ENCODE data around the gene VWA8.
"Not testable (repeated sequence)": the region's sequence is repeated elsewhere in the genome, so short reads cannot be mapped to it uniquely, and the experiment has no call there.

VWA8 gene

DNA sequence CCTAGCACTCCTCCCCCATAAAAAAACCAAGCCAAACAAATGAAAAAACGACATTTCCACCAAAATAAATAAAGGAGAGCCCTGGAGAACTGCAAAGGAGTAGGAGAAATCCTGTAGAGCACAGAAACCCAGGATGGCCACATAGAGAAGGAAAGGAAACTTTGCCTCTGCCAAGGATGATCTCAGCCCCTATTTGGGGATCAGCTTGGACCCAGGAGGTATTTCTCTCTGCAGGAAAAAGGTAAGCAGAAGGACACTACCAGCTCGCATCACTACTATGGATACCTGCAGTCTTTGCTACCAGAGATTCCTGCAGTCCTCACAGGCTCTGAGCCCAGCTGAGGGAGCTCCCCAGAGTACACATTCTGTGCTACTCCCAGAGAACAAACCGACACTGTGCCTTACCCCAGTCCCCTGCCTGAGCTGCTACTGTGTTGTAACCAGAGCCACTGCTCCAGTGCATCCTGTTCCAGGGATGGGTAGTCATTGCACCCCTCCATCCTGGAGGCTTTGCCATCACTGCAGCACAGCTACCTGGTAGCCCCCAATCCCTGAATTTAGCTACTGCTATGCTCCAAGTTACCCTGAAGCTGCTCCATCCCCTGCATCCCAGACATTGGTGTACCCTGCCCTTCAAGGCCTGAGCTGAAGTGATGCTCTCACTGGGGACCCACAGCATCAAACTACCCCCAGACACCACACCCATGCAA lies 41.7 kb downstream of the VWA8 start:
- no peak for DNase-seq

DNA sequence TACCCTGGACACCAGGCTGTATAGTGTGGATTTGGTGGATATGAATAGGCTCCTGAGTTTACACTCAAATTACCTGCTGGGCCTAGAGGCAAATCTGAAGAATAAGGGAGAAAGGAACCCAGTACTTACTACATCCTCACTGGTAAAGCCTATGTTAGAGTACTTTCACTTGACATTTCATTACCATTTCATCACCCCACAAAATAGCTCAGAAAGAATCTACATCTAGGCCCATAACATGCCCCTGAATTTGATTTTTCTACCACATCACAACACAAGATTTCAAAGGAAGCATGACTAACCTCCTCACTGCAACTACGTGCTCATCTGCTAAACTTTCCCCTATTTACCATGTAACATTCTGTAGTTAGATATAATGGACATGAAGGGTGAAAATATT lies 43.3 kb downstream of the VWA8 start:
- no peak for DNase-seq

DNA sequence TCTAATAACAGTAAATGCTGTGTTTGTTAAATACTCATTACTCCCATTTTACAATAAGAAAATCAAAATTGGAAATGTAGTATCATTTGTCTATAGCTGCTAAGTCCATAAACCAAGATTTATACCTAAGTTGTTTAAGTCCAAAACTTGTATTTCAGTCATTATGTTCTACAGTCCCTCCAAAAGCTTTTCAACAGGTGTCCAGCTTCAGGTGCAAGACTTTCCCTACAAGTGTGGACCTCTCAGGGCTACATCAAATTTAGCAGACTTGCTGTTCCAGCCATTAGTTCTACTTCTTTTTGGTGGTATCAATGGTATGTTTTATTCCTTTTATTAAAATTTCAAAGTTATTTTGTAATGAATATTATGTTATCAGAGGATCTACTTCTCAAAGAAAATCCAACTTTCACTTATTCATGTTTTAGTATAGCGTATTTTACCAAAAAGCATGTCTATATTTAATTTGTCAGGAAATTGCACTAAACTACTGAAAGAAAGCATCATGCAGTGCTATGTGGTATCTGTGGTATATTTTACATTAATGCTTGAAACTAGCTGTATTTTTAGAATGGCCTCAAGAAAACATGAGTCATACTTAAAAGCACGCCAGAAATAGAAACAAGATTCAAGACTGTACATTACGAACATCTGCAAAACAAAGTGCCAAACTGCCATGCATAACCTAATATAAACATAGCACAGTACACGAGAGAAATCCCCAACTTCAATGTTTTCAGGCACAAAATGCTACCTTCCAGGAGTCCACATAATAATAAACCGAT lies 44.5 kb downstream of the VWA8 start:
- no peak for DNase-seq

DNA sequence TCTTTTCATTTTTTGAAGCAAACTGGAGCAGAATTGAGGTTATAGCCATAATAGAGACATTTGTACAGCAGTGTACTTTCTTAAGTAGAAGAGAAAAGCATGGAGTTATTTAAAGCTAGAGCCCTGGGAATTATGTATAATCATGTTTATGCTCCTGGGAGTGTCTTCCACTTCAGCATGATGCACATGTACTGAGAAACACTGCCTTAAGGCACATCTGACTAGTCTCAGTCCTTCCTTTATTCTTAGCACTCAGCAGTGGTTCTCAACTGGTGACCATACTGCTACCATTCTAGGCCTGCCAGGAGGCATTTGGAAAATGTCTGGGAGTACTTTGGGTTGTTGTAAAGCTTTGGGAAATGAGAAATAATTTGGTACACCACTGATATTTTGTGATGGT lies 45.8 kb downstream of the VWA8 start:
- no peak for DNase-seq

DNA sequence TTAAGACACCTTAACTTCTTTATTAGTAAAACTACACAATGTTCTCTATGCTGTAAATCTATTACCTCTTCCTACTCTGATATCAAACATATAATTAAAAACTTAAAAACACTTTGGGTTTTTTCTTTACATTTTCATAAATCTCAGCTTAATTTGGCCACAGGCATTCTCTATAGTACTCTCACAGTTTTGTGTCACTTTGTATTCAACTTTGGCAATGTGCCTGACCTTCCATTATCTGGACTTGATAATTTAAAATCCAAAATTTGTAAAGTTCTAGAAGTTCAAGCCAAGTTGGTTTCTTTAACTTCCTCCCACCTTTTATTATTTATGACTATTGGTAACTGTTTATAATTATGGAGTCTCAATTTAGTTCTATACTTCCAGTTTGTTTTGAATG lies 46.4 kb downstream of the VWA8 start:
- DNase-seq = no peak

DNA sequence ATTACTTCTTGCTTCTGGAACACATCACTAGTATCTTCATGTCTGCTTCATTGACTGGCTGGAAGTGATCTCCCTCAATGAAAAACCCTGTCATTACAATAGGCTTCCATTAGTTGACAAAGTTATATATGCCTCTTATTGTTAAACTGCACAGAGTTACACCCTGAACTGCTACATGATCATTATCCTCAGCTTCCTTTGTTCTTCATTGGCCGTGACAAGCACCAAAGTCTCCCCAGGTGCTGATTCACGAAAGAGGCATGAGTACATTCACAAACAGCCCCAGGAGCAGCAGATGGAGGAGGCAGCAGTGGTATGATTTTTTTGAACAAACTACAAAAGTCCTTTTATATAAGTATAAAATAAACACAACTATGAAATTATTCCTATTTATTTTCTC lies 51.4 kb downstream of the VWA8 start:
- DNase-seq = no peak

DNA sequence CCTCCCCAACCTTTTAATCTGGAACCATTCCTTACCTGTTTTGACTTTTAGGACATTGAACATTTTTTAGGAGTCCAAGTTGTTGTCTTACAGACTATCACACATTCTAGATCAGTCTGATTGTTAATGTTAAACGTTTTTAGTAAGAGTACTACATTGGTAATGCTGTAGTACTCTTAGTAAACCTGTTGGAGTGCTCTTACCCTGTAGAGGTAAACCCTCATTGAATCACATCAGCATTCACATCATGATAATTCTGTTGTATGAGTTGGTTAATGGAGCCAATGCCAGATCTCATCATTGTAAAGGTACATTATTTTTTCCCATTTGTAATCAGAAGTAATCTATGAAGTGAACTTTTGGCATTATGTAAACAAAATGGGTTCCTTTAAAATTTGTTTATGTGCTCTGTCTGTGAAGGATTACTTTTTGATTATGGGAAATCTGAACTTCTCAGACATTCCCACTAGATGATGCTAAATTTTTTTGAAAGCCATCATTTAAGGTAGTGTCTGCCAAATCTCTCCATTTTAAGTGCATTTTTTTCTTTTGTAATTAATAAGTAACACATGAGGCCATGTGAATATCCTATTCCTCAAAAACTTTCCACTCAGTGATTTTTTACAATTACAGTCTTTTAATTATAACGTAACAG lies 55.2 kb downstream of the VWA8 start:
- DNase-seq = no peak

DNA sequence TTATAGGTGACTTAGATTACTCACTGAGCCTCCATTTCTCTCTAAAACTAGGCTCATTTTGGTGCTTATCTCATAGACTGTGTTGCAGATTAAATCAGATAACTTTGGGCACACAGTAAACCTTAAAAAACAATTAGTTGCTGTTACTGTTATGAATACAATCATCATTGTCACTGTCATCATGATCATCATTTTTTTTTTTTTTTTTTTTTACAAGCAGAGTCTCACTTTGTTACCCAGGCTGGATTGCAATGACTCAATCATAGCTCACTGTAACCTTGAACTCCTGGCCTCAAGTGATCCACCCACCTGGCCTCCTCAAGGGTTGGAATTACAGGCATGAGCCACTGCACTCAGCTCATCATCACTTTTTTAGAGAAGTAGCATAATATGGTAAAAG lies 60.0 kb downstream of the VWA8 start:
- no peak for DNase-seq

DNA sequence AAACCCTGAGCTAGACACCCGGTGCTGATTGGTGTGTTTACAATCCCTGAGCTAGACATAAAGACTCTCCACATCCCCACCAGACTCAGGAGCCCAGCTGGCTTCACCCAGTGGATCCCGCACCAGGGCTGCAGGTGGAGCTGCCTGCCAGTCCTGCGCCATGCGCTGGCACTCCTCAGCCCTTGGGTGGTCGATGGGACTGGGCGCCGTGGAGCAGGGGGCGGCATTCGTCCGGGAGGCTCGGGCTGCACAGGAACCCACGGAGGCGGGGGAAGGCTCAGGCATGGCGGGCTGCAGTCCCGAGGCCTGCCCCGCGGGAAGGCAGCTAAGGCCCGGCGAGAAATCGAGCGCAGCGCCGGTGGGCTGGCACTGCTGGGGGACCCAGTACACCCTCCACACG lies 62.5 kb downstream of the VWA8 start:
- not testable (repeated sequence) for DNase-seq

DNA sequence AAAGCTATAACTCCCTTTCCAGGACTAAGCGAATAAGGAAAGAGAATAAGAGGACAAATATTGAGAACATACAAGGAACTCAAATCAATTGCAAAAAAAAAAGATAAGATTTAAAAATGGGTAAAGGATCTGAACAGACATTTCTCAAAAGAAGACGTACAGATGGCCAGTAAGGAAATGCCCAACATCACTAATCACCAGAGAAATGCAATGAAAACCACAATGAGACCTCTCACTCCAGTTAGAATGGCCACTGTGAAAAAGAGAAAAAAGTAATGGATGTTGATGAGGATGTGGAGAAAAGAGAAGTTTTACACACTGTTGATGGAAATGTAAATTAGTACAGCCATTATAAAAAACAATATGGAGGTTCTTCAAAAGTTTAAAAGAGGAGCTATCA lies 63.8 kb downstream of the VWA8 start:
- DNase-seq = no peak

DNA sequence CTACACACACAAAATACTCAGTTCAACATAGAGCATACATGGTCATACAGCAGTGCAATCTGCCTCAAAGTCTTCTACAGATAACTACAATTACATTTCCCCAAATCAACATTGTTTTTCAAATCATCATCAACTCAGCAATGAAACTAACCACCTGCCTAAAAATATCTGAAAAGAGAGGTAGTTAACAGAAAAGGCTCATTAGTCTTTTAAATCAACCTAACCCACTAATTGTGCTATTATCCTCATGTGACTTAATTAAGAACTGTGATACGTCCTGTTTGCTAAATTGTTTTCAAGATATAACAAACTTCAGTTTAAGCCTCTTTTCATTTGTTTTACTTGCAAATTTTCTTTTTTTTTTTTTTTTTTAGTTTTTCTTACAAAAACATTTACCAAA lies 65.4 kb downstream of the VWA8 start:
- DNase-seq = no peak

DNA sequence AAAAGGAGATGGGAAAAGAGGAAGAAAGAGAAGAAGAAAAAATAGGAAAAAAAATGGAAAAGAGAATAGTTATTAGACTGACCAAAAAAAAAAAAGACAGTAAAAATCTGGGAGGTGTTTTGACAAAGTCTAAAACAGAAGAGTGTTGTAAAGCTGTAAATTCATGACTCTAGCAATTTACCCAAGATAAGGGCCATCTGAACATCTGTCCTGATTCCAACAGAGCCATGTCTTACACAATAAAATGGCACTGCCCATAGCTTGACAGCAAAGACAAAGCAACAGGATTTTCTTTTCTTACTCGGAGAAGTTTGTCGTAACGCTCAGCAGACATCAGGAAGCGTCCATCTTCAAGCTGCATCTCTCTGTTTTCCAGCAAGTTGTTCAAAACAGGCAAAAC lies 69.8 kb downstream of the VWA8 start:
- no peak for DNase-seq

DNA sequence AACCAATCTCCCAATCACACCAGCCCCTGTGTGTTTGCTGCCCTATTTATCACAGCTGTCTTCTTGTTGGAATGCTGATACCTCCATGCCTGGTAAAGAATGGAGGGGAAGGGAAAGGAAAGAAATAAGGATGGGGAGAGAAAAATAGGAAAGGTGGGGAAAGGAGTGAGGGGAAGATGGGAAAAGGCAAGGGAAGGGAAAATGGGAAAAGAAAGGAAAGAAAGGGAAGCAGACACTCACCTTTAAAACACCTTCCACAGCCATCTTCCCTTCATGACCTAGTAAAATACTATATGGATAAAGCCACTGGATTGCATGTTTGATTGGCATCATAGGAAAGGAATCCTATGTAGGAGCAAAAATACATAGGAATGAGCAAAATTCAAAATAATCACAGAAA lies 77.8 kb downstream of the VWA8 start:
- no peak for DNase-seq

DNA sequence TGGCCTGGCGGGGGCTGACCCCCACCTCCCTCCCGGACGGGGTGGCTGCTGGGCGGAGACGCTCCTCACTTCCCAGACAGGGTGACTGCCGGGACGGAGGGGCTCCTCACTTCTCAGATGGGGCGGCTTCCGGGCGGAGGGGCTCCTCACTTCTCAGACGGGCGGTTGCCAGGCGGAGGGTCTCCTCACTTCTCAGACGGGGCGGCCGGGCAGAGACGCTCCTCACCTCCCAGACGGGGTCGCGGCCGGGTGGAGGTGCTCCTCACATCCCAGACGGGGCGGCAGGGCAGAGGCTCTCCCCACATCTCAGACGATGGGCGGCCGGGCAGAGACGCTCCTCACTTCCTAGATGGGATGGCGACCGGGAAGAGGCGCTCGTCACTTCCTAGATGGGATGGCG lies 79.0 kb downstream of the VWA8 start:
- DNase-seq = not testable (repeated sequence)

DNA sequence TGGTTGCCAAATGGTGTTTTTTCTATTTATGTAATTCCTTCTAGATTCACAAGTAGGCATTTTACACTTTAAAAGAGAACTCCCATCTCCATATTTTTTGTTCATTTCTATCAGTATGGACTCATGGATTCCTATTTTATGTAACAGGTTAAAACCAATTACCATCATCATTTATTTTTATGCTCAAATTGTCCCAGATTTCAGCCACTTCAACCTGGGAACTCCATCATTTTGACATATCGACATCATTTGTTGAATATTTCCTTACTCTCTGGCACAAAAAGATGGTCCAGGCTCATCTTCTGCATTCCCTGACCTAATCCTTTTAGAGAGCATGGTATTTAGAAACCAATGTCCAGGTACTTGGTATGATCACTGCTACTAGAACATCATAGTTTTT lies 79.9 kb downstream of the VWA8 start:
- no peak for DNase-seq

DNA sequence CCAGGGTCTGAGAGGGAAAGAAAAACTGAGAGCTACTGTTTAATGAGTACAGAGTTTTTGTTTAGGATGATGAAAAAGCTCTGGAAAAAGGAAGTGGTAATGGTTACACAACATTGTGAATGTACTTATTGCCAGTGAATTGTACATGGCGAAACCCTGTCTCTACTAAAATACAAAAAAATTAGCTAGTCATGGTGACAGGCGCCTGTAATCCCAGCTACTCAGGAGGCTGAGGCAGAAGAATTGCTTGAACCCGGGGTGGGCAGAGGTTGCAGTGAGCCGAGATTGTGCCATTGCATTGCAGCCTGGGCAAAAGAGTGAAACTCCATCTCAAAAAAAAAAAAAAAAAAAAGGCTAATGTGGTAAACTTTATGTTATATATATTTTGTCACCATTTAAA lies 96.3 kb downstream of the VWA8 start:
- DNase-seq = no peak

DNA sequence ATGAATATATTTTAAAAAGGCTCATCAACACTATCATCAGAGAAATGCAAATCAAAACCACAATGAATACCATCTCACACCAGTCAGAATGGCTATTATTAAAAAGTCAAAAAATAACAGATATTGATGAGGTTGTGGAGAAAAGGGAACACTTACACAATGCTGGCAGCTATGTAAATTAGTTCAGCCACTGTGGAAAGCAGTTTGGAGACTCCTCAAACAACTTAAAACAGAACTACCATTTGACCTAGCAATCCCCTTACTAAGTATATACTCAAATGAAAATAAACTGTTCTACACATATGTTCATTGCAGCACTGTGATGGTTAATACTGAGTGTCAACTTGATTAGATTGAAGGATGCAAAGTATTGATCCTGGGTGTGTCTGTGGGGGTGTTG lies 98.2 kb downstream of the VWA8 start:
- DNase-seq = not testable (repeated sequence)

DNA sequence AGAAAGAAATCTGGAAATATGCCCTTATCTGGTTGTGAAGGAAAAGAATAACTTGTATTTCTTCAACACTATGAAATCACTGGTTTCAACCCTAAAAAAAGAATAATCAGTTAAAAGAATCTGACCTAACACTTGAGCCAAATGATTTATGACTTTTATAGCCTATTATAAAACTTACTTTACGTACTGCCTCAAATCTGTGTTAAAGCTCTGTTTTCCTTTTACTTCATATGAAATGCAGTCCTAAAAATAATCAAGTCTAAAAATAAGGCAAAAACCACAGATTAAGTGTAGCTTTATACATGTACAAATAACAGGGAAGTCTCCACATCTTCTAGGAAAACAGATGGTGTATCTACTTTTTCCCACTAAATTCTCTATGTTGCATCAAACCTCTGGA lies 101.3 kb downstream of the VWA8 start:
- DNase-seq = no peak

DNA sequence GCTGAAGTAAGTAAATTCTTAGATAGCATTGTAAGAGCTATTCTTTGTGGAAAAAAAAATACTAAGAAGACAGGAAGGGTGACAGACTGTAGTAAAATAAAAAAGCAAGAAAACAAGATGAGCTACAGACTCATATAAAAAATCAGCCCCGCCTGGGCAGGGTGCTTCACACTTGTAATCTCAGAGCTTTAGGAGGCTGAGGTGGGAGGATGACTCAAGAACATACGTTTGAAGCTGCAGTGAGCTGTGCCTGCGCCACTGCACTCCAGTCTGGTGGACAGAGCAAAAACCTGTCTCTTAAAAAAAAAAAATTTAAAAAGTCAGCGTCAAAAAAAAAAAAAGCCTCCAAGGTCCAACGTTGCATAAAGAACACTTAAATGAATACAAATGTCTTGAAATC lies 102.1 kb downstream of the VWA8 start:
- DNase-seq = no peak

DNA sequence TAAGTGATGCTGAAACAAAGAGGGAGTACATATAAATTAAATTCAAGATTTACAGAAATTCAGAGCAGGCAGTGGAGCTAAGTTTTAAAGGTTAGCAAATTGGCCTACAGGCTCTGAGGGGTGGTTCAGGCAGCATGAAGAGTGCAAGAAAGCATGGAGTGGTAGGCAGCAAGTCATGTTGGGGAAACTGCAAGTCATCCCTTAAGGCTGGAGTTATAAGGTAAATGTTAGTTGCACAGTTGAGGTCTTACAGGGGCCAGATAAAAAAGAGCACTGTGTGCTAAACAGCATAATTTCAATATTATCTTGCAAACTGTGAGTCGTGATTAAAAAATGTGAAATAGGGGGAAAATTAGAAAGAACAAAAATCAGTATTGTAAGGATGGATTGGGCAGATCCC lies 106.2 kb downstream of the VWA8 start:
- DNase-seq = no peak

DNA sequence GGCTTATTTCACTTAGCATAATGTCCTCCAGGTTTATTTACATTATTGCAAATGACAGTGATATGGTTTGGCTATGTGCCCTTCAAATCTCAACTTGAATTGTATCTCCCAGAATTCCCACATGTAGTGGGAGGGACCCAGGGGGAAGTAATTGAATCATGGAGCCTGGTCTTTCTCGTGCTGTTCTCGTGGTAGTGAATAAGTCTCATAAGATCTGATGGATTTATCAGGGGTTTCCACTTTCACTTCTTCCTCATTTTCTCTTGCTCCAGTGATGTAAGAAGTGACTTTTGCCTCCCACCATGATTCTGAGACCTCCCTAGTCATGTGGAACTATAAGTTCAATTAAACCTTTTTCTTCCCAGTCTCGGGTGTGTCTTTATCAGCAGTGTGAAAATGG lies 109.6 kb downstream of the VWA8 start:
- no peak for DNase-seq

DNA sequence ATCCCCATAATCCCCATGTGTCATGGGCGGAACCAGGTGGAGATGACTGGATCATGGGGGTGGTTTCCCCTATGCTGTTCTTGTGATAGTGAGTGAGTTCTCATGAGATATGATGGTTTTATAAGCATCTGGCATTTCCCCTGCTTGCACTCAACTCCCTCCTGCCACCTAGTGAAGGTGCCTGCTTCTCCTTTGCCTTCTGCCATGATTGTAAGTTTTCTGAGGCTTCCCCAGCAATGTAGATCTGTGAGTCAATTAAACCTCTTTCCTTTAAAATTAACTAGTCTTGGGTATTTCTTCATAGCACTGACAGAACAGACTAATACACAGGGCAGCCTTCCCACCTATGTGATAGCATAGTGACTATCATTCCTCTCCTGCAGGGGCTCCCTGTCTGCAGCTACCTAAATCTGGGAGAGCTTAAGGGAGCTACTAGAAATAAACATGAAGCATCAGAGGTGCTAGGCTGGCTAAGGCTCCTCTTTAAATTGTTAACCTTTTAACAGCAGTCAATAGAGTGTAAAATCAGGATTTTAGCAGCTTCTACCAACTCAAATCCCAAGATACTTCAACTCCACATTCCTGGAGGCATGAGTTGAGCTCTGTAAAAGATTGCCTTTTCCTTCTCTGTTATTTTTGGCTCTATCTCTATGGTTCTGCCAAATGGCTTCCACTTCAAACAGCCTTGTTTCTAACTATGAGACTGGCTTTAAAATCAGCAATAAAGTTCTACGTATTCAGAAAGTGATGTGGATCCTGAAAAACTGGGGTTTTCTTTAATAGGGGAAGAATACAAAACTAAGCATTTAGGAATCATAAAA lies 112.3 kb downstream of the VWA8 start:
- DNase-seq = no peak

DNA sequence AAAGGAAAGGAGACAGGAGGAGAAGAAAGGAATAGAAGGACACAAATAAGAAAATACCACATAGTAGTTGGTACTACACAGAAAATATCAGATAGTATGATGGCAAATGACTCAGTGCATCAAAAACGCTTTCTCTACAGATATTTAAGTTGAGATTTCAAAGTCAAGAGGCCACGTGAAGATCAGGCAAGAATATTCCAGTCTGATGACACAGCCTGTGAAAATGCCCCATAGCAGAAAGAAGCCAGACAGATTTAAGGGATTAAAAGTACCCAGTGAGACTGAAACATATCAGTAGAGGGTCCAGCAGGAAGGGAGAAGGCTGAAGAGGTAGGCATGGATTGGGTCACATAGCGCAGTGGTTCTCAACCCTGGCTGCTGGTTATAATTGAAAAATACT lies 113.7 kb downstream of the VWA8 start:
- no peak for DNase-seq

Measured in NCI-H2227 treated with DMSO at 0.1 percent for 48 hours (cell line).